Stimulated activated CD4-positive, alpha-beta T cell treated with anti-CD3 and anti-CD28 coated beads, Interleukin-15, amount 100 ng/mL, for 48 hours (primary cell): Measurements from ENCODE around the gene LIN7A.
A peak's percentile ranks its signal among the peaks of the same experiment; 100 is the strongest.
"Not testable (repeated sequence)": the region's sequence is repeated elsewhere in the genome, so short reads cannot be mapped to it uniquely, and the experiment has no call there.

Experiments used
- DNase-seq, 2 donors: peaks; one replicate each; pipeline ENCODE4 v3.0.0-alpha.2; 2020; ENCODE audit warnings: low read depth in 2 of 2

Gene LIN7A

DNA sequence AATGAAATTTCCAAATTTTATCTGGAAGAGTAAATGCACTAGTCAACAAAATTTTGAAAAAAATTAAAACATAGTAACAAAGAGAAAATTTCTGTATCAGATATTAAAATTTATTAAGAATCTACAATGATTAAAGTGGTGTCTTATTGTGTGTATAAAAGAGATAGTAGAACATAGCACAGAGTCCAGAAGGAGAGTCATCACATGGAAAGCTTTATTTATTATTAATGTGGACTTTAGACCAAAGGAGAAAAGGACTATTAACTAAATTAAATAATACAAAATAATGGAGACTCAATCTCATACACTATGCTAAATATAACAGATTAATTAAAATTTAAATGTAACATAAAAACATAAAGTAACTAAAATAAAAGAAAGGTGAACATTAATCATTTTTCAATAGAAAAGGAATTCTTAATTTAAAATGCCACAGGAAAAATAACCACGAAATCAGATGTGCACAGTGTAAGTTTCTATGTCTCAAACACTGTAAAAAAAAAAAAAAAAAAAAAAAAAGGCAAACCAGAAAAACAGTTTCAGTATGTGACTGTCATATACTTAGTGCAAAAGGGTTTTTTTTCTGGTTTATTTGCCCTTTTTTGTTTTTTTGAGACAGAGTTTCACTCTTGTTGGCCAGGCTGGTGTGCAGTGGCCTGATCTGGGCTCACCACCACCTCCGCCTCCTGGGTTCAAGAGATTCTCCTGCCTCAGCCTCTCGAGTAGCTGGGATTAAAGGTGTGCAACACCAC lies 125.6 kb downstream of the LIN7A start:
- DNase-seq: no peak

DNA sequence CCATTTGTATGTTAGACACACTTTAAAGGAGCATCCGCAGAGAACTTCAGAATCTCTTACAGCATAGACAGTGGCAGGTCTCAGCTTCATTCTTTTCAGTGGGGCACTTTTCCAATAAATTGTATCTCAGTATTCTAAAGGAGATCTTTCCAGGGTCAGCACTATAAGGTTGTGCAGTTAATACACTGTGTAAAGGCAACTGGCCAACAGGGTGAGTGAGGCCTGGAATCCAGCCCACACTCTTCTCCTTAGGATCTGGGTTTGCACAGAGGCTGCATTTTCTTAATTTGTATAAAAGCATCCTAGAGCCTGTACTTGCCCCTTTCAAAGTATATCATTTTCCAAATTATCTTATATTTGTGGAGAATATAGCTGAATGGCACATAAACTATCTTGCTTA lies 126.9 kb downstream of the LIN7A start:
- DNase-seq: no peak

DNA sequence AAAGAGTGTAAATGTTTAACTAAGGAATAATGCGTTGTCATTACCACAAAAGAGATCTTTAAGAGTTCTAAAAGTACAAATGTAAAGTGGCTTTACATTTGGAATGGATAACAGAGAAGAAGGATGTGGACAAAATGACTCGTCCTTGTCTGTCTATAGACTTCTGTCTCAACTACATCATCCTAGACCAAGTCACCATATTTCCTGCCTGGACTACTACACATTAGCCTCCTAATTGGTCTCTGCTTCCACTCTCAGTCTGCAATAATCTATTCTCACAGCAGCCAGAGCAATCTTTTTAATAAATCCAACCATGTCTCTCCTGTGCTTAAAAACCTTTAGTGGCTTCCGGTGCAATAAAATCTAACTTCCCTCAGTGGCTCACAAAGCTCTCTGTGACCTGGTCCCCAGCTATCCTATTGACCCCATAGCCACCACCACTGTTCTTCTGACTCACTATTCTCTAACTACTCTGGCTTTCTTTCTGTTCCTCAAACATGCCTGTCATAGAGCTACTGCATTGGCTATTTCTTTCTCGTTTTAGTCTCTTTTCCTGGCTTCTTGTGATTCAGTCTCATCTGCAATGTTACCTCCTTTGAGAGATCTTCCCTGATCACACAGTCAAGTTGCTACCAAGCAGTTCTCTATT lies 130.0 kb downstream of the LIN7A start:
- no peak for DNase-seq

DNA sequence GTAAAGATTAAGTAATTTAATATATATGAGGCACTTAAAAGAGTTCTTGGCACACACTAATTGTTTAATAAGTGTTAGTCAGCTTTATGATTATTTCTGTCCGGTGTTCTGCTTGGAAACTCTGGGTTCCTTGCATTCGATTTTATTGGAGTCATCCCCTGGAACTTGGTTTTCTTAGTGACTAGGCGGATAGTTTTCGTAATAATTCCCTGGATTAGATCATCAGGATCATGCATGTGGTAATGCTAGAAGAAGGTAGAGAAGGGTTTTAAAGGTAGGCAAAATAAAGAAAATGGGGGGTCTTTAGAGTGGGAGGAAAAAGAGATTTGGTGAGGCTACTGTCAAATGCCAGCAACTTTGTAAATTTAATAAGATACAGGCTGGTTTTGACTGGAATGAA lies 132.6 kb downstream of the LIN7A start:
- DNase-seq: no peak

DNA sequence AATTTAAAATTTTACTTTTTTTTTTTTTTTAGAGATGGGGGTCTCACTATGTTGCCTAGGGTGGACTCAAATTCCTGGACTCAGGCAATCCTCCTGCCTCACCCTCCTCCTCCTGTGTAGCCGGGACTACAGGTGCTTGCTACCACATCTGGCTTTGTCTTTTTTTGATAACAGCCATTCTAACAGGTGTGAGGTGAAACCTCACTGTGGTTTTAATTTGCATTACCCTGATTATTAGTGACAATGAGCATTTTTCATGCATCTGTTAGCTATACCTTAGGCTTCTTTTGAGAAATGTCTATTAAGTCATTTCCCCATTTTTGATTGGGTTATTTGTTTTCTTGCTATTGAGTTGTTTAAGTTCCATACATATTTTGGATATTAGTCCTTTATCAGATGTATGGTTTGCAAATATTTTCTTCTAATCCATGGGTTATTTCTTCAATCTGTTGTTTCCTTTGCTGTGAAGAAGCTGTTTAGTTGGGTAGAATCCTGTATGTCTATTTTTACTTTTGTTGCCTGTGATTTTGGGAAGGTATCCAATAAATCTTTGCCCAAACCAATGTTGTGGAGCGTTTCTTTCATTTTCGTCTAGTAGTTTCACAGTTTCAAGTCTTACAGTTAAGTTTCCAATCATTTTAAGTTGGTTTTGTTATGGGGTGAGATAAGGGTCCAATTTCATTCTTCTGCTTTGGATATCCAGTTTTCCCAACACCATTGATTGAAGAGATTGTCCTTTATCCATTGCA lies 134.9 kb downstream of the LIN7A start:
- no peak for DNase-seq

DNA sequence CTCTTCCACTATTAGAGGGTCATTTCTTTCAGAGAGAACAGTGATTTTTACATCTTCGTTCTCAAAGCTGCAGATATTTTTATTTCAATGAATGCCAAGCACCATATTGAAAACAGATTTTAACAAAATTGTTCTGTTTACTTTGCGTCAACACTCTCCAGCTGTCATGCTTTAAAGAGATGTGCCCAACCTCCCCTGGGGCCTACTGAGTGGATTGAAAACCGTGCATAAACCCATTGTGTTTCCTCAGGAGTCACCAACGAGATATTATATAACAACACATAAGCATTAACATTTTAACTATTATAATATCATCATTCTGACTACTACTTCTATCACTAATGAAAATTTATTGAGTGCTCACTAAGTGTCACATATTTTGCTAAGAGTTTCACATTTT lies 139.5 kb downstream of the LIN7A start:
- no peak for DNase-seq

DNA sequence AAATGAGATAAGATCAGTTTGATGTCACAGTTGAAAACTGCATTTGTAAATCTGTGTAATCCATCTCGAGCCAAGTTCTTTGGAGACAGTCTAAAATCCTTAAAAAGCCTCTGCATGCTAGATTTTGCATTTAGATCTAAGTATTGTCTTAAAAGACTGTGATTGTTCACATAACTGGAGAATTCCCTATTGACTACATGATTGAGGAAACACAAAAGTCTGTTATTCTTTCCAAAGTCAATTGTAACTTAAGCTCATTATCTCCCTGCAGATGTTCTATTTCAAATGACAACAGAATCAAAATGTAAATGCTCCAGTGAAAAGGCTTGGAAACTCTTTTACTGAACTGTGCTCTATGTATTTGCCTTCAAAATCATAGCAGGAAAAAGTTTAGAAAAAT lies 143.2 kb downstream of the LIN7A start:
- DNase-seq: no peak

DNA sequence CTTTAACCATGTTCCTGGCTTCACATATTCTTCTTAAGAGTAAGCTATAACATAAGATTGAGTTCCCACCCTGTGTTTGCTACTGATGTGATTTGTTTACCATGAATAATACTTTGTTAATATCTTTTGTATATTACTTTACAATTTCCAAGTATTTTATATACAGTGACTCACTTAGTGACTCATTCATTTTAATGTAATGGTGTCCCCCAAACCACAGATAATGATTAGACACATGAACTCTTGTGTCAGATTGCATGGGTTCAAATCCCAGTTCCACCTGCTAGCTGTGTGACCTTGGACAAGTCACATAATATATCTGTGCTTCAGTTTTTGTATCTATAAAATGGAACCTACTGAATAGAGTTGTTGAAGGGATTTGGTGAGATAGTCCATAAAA lies 144.9 kb downstream of the LIN7A start:
- DNase-seq: no peak

DNA sequence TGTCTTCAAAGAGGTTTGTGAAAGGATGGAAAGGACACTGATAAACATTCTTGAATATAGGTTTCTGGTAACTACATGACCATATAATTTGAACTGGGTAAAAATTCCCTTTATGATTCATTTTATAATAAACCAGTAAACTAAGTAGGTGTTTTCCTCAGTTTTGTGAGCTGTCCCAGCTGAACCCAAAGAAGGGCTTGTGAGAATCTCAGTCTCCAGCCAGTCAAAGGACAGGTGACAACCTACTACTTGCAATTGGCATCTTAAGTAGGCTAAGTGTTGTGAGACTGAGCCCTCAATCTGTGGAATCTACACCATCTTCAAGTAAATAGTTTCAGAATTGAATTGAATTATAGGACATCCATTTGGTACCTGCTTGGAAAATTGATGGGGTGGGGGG lies 145.9 kb downstream of the LIN7A start:
- DNase-seq: no peak

DNA sequence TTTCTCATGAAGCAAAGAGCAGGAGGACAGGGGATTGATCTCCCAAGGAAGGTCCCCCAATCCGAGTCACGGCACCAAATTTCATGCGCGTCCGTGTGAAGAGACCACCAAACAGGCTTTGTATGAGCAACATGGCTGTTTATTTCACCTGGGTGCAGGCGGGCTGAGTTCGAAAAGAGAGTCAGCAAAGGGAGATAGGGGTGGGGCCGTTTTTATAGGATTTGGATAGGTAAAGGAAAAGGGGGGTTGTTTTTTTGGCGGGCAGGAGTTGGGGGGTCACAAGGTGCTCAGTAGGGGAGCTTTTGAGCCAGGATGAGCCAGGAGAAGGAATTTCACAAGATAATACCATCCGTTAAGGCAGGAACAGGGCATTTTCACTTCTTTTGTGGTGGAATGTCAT lies 149.3 kb downstream of the LIN7A start:
- not testable (repeated sequence) for DNase-seq

DNA sequence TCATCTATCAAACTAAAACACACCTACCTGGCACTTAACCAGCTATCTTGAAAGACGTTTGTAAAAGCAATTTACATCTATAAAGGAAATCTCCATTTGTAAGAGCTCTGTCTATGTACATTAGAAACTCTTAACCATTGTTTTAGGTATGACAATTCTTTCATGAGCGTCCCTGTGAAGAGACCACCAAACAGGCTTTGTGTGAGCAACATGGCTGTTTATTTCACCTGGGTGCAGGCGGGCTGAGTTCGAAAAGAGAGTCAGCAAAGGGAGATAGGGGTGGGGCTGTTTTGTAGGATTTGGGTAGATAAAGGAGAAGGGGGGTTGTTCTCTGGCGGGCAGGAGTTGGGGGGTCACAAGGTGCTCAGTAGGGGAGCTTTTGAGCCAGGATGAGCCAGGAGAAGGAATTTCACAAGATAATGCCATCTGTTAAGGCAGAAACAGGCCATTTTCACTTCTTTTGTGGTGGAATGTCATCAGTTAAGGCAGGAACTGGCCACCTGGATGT lies 154.7 kb downstream of the LIN7A start:
- DNase-seq: not testable (repeated sequence)

DNA sequence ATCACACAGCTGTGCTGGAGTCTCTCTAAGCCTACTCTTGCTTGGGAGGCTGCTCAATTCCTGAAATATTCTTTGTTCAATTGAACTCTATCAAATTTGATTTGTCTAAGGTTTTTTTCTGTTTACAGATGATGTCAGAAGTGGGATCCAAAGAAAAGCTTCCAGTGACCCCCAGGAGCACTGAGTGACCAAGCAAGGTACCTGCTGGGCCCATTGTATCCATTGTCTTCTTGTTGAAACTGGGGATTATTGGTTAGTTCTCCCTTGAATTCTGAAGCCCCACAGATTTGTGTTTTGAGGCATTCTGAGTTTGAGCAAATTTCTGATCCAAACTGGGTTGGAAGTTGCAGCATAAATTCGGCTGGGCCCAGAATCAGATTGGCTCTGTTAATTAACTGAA lies 156.4 kb downstream of the LIN7A start:
- DNase-seq: no peak

DNA sequence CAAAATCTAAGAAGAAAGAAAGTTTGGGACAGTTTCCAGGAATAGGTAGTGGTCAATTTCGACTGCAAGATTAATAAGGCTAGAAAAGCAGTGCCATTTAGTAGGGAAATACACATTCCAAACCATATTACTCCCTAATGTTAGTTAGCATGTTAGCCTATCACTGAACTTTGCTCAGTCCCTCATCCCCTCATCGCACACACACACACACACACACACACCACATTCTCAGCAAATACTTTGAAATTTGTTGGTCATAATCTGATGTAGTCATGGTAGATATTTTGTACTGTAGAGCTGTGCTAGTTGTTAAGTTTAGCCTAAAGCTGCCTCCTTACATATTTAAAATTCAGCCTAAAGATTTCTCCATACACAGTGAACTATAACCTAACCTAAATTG lies 157.0 kb downstream of the LIN7A start:
- DNase-seq: no peak

DNA sequence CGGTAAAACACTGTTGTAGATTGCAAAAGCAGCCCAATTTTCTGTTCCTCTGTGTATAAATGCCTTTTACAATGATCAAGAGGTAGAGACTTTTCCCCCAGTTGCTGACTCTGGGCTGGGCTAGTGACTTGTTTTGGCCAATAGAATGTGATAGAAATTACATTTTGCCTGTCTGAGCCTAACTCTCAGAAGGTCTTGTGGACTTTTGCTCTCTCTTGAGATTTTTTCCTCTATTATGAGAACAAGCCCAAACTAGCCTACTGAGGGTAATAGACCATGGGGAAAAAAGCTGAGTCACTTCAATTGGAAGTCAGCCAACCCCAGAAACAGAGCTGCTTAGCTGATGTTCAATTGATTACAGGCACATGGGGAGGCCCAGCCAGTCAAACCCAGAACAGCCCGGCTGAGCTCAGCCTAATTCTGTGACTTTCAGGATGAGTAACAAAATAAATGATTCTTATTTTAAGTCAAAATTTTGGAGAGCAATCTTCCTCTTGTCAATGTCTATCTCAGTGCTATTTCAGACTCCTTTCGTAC lies 159.7 kb downstream of the LIN7A start:
- DNase-seq: peak; percentile 16 to 19

DNA sequence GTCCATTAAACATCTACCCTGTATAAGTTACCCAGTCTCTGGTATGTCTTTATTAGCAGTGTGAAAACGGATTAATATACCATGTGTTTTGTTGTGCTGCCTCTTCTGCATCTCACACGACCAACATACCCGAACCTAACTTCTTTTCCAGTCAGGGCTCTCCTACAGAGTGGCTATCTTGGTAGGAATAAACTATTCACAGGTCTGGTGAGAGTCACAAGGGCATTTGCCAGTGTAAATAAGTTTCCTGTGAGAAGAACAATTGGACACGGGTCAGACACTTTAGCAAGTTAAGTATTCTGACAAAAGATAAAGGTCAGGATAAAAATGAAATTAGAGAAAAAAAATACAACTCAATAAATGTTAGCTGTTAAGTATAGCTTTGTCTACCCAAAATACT lies 160.1 kb downstream of the LIN7A start:
- DNase-seq: no peak

DNA sequence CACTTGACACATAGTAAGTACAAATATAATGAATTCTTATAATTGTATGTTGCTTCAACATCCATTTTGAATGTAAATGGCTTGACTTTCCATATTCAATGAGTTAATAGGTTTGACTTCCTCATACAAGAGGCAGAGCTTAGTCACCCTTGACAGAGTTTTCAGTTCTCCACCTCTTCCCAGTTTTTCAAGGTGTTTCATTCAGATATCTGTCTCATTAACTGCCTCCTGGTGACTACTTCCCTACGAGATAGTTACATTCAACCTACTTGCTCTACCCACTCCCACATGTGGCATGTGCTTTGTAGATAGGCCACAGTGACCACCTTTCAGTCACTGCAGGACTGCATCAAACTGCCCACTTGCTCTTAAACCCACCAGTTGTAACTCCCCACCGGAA lies 161.0 kb downstream of the LIN7A start:
- no peak for DNase-seq

DNA sequence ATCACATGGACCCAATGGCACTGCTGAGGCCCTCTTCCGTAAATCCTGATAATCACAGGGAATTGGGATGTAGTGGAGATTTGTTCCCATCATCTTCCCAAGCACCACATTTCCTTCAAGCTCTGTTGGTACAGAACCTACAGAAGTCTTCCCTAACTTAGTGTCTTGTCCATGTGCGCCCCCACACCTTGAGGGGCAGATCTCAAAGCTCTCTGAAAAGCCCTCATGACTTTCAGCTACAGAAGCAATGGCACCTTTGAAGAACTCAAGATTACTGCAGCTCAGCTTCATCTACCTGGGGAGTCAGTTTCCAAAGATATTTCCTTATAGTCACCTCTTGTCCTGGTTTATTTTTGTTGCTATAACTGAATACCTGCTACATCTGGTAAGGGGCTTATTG lies 166.8 kb downstream of the LIN7A start:
- no peak for DNase-seq

DNA sequence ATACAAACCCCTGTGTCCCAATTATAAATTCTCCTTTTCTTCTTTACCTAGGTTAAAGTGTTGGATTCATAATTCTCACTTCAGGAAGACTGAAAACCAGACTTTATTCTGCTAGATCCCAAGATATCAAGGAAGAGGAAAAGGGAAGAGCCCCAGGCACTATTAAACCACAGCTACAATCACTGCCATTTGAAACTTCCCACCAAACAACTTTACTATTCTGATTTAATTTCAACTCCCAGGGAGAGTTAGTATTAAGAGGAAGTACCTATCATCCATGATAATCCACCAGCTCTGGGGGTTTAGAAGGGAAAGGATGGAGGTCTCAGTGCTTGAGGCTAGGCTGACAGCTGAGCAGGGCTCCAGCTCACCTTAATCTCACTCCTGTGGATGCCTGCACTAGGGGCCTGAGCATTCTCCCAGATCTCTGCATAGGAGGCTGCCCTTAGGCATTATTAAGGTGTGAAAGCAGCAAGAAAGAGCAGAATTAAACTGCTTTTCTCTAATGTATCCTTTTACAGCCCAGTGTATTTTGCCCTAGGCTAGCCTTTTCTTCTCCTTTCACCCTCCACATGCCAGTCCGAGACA lies 168.1 kb downstream of the LIN7A start:
- no peak for DNase-seq

DNA sequence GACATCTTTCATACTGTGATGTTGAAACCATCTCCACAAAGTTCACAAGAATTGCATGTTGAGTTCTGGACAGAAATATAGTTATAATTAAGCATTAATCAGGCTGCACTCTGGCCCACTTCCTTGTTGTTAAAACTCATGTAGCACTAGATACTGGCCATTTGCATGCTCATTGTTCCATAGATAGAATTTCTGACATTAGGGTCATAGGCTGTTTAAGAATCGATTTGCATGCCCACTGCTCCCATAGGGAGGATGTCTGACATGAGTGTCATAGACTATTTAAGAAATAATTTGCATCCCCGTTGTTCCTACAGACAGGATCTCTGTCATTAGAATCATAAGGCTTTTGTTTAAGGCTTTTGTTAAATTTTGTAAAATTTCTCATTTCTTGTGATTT lies 170.8 kb downstream of the LIN7A start:
- no peak for DNase-seq

DNA sequence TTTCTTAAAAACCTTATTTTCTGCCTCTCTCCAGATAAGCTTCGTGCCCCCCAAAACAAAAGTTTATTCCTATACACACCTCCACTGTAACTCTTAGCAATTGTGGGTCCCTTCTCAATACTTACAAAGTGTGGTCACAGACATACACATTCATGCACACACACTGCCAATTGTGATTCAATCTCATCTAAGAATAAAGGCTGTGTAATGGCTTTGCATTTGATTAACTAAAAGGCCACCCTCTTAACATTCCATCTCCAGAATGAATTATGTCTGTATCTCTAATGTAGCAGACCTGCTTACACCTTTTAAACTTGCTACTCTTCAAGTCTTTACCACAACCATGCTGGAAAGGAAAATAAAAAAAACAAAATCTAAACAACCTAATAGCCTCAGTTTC lies 171.5 kb downstream of the LIN7A start:
- DNase-seq: no peak

DNA sequence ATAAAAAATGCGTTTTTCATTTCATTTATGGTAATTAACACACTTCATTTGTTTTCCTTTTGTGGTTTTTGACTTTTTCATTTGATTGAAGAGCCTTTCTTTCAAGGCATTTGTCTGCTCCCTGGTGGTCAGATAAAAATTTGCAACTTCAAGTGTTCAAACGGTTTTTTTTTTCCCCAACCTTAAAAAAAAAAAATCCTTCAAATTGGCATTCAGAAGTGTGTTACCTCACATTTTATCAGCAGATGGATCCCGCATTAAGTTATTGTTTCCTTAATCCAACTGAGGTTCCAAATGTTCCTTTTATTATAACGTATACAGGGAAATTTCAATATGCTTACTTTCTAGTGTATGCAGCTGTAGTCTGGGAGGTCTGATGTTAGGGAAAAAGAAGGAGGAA lies 173.9 kb downstream of the LIN7A start:
- no peak for DNase-seq

DNA sequence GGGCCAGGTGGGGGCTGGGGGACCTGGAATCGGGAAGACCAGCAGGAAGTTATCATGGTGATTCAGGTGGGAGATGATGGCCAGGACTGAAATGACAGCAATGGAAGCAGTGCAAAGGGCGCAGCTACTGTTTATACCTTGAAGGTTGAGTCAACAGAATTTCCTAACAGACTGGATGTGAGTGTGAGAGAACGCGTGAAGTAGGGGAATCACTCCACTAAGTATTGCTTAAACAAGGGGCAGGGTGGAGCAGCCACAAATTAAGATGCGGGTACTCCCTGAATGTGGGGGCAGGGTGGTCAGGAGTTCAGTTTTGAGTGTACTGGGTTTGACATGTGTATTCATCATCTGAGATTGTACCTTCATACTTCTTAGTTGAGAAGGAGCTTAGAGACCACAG lies 175.9 kb downstream of the LIN7A start:
- DNase-seq: no peak
